Measurements from ENCODE around the gene HOXA3.

Gene HOXA3

DNA sequence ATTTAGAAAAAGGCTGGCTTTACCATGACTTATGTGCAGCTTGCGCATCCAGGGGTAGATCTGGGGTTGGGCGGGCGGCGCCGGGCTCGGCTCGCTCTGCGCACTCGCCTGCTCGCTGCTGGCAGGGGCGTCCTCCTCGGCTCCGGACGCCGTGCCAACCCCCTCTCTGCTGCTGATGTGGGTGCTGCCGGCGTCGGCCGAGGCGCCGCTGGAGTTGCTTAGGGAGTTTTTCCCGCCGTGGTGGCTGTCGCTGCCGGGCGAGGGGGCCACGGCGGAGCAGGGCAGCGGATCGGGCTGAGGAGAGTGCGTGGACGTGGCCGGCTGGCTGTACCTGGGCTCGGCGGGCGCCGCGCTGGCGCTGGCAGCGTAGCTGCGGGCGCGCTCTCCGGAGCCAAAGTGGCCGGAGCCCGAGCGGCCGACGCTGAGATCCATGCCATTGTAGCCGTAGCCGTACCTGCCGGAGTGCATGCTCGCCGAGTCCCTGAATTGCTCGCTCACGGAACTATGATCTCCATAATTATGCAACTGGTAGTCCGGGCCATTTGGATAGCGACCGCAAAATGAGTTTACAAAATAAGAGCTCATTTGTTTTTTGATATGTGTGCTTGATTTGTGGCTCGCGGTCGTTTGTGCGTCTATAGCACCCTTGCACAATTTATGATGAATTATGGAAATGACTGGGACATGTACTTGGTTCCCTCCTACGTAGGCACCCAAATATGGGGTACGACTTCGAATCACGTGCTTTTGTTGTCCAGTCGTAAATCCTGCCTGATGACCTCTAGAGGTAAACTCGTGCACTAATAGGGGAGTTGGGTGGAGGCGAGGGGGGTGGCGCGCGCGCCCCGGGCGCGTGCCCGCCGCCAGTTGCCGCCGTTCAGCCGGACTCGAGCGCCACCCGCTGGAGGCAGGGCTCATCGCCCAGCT, 9.1 kb downstream of the HOXA3 start, which contains the start of gene HOXA5:
Gene HOXA5 (minus strand): TSS at position 659 of the 927 bp plus-strand sequence. CDS start 74 bp downstream, at position 585.
- no peak for DNase-seq (ENCODE audit: low read depth)

DNA sequence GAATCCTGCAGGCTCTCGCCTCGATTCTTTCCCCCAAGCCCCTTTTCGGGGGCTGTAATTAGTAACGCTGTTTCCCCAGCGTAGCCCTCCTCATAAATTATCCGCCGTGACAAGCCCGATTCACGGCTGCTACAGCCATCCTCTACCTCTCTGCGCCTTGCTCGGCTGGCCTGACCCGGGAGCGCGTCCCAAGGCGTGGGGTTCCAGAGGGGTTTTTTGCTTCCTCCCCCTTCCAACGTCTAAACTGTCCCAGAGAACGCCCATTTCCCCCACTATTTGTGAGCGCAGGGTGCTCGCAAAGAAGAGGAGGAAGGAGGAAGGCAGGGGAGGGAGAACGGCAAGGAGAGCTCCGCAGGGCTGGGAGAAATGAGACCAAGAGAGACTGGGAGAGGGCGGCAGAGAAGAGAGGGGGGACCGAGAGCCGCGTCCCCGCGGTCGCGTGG, 9.8 kb downstream of the HOXA3 start:
- no peak for DNase-seq (ENCODE audit: low read depth)

DNA sequence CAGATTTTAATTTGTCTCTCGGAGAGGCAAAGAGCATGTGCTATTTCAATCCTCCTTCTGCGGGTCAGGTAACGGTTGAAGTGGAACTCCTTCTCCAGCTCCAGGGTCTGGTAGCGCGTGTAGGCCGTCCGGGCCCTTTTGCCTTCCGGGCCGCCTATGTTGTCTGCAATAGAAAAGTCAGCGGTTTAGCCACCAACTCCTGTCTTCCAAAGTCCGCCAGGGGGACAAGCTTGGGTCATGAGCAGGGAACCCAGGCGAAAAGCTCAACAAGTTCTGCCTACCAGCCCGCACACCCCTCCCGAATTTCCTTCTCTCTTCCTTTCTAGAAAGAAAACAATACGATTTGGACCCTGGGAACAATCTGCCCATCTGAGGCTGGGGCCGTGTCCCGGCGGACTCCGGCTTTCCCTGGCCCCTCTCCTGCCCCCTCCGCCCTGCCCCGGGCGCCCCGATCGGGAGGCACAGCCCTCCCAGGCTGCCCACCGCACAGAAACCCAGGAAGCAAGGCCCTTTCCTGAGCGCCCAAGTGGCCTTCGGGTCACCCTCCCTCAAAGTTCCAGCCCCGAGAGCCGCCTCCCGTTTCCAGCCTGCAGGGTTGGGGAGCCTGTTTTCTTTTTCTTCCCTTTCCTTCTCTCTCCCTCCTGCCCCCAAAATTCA, 10.3 kb downstream of the HOXA3 start:
- DNase-seq (ENCODE audit: low read depth): no peak

DNA sequence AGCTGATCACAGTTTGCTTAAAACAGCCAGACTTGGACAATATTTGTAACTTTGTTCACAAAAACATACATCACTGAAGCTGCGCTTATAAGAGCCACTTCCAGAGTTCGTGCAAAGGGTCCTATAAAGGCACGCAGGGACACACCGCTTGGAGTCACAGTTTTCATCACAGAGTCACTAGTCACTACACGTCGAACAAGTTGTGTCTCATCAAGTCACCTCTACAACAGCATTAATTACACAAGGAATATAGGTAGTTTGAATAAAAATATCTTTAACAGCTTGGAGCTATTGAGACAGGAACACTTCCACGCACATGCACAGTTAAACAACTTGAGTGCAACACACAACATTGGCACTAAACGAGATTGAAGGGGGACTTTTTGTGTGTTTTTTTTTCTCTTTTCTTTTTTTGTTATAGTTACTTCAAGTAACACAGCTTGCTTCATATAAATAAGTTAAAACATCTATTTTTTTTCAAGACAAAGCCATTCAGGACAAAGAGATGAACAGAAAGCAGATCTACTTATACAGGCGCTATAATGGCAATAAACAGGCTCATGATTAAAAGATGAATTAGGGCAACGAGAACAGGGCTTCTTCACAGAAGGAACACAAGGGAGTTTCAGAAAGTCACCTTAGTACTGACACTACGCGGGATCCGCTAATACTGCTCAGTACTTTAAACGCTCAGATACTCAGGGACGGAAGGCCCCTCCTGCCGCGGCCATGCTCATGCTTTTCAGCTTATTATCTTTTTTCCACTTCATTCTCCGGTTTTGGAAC, 11.1 kb downstream of the HOXA3 start:
- no peak for DNase-seq (ENCODE audit: low read depth)

DNA sequence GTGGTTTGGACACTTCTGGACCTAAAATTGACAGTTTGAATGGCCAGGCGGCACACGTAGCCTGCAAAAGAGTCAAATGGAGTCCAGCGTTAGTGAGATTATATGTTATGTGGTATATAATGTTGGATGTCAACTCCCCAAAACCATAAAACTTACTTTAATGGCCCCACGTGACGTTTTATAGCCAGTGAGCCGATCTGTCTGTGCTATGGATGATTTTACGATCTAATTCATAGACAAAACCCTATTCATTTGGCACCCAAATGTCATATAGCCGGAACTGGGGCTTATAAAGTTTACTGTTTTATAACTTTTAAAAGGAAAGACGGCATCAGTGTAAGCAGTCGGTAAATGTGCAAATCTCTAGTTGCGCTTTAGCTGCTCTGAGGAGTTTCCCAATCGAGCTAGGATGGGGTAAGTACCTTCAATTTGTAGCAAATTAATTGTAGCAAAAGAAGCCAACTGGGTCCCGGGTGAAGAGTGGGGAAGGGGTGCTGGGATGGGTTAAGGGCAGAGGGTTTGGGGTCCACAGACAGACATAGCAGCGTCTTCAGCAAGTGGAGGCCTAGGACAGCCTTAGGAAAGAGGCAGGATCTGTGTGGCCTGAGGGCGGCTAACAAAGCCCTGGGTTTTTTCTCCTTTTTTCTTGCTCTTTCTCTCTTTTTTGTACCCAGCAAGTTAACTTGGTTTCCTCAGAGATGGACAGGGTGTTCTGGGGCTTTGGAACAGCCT, 12.1 kb downstream of the HOXA3 start:
- DNase-seq (ENCODE audit: low read depth): no peak

DNA sequence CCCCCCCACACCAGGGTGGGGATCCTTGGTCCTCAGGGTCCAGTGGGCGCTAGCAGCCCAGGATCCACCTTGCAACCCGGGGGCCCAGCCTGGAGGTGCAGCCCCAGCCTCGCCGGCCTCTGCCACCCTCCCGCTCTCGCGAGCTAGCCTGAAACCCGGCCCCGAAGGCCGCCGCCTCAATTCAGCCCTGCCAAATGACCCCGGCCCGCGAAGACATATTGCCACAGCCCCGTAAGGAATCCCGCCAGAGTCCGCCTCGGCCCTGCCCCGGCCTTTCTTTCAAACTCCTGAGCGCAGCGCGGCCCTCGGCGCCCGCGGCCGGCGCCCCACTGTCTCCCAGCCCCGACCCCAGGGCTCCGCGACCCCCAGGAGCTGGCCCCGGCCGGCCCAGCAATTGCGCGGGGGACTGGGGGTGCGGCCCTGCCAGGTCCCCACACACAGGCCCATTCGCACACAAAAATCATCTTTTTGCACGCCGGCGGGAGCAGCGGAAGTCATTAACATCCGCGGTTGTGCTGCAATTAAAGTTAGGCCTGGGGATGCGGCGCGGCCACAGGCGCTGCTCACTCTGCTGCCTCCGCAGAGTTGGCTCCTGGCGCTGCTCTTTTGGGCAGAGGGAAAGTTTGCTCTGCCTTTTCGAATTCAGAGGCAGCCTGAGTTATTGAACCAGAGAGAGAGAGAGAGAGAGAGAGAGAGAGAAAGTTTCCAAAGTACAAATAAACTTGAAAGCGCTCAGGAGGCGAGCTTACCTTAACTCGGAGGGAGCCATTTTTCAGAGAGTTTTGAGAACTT, 12.9 kb downstream of the HOXA3 start:
- no peak for DNase-seq (ENCODE audit: low read depth)

DNA sequence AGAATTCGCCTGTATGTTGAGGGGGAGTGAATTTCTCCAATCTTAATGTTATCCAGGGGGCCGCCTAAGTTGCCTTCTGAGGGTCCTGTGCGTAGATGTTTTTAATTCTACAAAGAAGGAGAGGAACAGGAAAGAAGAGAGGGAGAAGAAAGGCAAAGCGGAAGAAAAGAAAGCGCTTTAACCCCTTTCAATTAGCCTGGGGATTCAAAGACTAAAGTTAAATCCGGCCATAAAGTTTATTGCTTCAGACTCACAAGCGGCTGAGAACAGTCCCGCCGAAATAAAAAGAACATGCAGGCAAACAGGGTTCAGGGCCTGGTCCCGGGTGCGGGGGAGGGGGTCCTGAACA, 13.4 kb downstream of the HOXA3 start:
- no peak for DNase-seq (ENCODE audit: low read depth)

GRCh38 chr7:27138472-27138871, 13.9 kb downstream of the HOXA3 start:
- no peak for DNase-seq (ENCODE audit: low read depth)

- DNase-seq (ENCODE audit: low read depth): no peak
Measured at GRCh38 chr7:27137640-27138315, 14.6 kb downstream of the HOXA3 start.

DNA sequence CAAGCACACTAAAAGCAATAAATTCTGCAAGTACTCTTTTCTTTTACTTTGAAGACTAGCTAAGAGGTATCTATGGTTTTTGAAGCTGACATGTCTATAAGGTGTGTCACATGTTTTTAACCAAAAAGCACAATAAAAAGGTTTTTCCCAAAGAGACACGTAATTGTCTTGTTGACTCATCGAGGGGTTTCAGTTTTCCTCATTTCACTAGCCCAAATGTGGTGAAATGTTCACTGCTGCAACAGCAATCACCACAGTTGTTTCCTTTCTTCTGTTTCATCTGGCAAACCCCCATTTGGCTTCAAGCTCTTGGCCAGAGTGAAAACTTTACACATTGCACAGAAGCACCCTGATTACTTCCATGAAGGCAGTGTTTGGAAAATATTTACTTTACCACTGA, 18.0 kb downstream of the HOXA3 start:
- no peak for DNase-seq (ENCODE audit: low read depth)

GRCh38 chr7:27133409-27134231, 18.8 kb downstream of the HOXA3 start:
- DNase-seq (ENCODE audit: low read depth): no peak

DNA sequence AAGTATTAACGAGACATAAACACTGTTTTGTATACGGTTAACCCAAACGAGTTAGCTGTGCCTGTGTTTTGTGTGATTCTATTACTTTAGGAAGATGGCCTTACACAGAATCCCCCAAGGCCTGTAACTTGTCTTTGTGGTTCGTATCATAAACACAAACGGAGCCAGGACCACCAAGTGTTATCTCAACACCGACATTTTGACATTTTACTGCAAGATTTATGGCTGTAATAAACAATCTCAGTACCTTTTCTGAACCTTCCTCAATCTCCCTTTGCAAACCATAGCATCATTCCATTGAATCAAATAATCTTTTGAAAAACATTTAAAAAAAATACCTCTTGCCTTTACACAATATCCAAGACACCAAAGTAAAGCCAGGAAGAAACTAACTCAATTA, 19.4 kb downstream of the HOXA3 start:
- DNase-seq (ENCODE audit: low read depth): no peak

DNA sequence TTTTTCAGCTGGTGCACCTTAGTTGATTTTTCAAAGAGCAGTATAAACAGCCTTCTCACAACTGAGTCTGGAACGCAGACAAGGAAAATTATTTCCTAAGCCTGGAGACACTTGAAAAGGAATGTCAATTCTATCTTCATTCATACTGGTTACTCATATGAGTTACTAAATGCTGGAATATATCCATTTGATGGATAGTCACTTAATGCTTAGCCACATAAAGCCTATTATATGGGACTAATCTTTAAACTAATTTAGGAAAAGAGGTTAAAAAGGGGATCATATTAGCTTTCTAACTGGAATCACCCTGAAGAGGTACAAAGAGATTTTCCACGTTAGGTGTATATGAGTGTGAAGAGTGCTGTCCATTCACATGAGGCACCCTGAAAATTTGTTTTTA, 20.2 kb downstream of the HOXA3 start:
- DNase-seq (ENCODE audit: low read depth): no peak

DNA sequence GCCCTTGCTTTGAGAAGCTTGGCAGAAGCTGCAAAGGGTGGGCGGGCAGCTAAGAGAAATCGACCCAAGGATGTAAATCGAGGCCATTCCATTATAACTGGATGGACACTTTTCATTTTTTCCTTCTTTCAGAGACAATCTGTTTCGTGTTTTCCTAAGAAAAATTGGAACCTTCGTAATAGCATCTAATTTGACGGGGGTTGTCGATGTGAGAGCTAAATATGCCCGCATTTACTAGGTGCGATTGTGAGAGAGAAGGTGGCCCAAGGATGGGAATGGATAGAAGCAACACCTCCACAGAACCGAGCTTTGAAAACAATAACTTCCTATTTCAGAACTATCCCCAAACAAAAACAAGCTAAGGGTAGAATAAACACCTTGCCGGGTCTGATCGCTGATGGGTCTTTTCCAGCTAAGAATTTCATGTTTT, 21.0 kb downstream of the HOXA3 start:
- no peak for DNase-seq (ENCODE audit: low read depth)

DNA sequence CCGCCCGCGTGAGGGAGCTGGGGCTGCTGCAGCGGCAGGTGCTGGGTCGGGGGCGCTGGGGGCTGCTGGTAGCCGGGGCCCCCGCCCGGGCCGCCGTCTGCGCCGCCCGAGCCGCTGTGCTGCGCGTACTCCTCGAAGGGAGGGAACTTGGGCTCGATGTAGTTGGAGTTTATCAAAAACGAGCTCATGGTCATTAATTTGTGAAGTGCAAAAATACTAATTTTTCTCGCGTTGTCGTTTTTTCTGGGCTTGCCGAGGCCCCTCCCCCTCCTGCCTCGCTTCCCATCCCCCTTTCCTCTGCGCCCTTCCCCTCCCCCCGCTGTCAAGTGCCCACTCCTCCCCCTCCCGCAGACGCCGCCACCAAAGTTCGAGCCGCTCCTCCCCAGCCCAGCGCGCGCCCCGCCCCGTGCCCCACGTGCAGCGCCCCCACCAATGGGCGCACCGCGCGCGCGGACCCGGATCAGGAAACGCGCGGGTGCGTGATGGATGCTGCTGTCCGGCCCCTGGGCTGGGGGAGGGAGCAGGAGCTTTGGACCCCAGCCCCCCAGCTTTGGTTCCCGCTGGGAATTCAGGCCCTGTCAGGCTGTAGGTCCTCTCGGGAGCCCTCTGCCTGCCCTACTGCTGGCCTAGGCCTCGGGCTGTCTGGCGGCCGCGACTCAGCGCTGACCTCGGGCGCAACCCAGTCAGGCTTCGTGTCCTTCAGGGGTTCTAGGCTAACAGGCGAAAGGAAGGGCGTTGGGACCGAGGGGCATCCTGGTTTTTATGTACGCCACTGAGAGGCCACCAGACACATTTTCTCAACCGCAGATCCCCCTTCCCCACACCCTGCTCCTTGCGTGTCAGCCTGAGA, 21.6 kb downstream of the HOXA3 start, which contains the start of gene HOXA4:
Gene HOXA4 (minus strand): TSS at position 218 of the 850 bp plus-strand sequence. CDS start 24 bp downstream, at position 194.
- peak; percentile 46 for DNase-seq (ENCODE audit: low read depth)

DNA sequence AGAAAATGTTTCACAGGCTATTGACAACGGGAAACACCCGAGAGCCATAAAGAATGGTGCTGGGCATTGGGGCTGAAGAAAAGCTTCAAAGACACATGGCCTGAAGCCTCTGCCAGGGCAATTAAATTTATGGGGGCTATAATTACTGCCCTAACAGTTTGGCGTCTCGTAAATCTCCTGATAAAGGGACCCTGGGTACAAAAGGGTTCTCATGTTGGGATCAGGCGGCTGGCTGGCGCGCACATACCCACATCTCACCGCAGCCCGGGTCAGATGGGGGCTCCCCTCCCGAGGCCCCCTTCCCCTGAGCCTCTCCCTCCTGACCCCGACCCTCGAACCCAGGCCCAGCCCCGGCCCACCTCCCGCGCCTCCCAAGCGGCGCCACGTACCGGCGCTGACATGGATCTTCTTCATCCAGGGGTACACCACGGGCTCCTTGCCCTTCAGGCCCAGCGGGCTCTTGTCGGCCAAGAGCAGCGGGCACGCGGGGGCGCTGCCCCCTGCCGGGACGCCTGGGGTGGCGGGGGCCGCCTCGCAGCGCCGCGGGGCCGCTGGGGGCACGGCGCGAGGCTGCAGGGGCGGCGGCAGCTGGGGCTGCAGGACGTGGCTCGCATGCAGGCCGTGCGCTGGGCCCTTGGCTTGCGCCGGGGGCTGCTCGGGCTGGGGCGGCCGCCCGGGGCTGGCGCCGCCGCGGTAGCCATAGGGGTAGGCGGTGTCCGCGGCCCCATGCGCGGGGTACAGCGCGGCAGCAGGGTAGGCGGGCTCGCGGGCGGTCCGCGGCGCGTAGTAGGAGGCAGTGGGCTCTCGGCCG, 22.4 kb downstream of the HOXA3 start:
- no peak for DNase-seq (ENCODE audit: low read depth)
